Measurements from ENCODE around the gene CC2D2B. TPM values are rescaled to one million over a fixed set of nuclear protein-coding genes. Genes with fewer than 3 reads are reported as not detected.
A peak's percentile ranks its signal among the peaks of the same experiment; 100 is the strongest.

CC2D2B gene
- total and polyA plus RNA-seq, 2 of the 13 experiments (the other 11 are each of a cell fraction or from before 2014, with no cell fraction given), result 0.20 TPM; not detected in 1

GRCh38 chr10:95907456-95908253, at the start of gene CC2D2B (continued):
- TF ChIP-seq SATB2 (CRISPR knock-in tag; IDR thresholded peaks at IDR 0.05) (no peak), KLF11 (CRISPR knock-in tag; IDR thresholded peaks at IDR 0.05) (no peak), ZNF331 (CRISPR knock-in tag; IDR thresholded peaks at IDR 0.05) (peak; percentile 34; the same call in 1 of the 2 replicates), ZBTB8A (CRISPR knock-in tag; IDR thresholded peaks at IDR 0.05; ENCODE audit: borderline replicate concordance, low read depth) (no peak), TBX3 (IDR thresholded peaks at IDR 0.05; ENCODE audit: borderline replicate concordance) (no peak), ZNF343 (CRISPR knock-in tag; IDR thresholded peaks at IDR 0.05) (no peak), ZC3H13 (CRISPR knock-in tag; IDR thresholded peaks at IDR 0.05) (no peak; the same call in 1 of the 2 replicates), ZNF577 (CRISPR knock-in tag; IDR thresholded peaks at IDR 0.05; ENCODE audit: borderline replicate concordance, low read depth) (no peak), FOXO1 (CRISPR knock-in tag; IDR thresholded peaks at IDR 0.05) (no peak), CSRNP1 (CRISPR knock-in tag; IDR thresholded peaks at IDR 0.05) (peak; percentile 77), ZNF737 (CRISPR knock-in tag; IDR thresholded peaks at IDR 0.05; ENCODE audit: borderline replicate concordance) (0 out of 2 replicates have a peak, but pooled peaks have one; percentile 65), XBP1 (CRISPR knock-in tag; IDR thresholded peaks at IDR 0.05) (no peak), AKAP8 (CRISPR knock-in tag; IDR thresholded peaks at IDR 0.05) (peak; percentile 47; the same call in 1 of the 2 replicates), HNRNPH1 (optimal IDR thresholded peaks at IDR 0.05; ENCODE audit: low read depth, low read length) (no peak), NFKB2 (CRISPR knock-in tag; IDR thresholded peaks at IDR 0.05; ENCODE audit: borderline replicate concordance) (peak; percentile 88; the same call in 1 of the 2 replicates), ZNF83 (CRISPR knock-in tag; IDR thresholded peaks at IDR 0.05; ENCODE audit: borderline replicate concordance) (no peak), ZBTB7B (CRISPR knock-in tag; IDR thresholded peaks at IDR 0.05) (peak; percentile 38; the same call in 1 of the 2 replicates), ZNF234 (CRISPR knock-in tag; conservative IDR thresholded peaks at IDR 0.05) (no peak), POLR2AphosphoS2 (IDR thresholded peaks at IDR 0.05; ENCODE audit: low read depth, low read length) (no peak)
- TF ChIP-seq, protein P1, sequence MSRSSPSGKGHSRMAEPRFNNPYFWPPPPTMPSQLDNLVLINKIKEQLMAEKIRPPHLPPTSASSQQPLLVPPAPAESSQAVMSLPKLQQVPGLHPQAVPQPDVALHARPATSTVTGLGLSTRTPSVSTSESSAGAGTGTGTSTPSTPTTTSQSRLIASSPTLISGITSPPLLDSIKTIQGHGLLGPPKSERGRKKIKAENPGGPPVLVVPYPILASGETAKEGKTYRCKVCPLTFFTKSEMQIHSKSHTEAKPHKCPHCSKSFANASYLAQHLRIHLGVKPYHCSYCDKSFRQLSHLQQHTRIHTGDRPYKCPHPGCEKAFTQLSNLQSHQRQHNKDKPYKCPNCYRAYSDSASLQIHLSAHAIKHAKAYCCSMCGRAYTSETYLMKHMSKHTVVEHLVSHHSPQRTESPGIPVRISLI (CRISPR knock-in tag; IDR thresholded peaks at IDR 0.05; ENCODE audit: borderline replicate concordance), result no peak
- TF ChIP-seq, protein P2, sequence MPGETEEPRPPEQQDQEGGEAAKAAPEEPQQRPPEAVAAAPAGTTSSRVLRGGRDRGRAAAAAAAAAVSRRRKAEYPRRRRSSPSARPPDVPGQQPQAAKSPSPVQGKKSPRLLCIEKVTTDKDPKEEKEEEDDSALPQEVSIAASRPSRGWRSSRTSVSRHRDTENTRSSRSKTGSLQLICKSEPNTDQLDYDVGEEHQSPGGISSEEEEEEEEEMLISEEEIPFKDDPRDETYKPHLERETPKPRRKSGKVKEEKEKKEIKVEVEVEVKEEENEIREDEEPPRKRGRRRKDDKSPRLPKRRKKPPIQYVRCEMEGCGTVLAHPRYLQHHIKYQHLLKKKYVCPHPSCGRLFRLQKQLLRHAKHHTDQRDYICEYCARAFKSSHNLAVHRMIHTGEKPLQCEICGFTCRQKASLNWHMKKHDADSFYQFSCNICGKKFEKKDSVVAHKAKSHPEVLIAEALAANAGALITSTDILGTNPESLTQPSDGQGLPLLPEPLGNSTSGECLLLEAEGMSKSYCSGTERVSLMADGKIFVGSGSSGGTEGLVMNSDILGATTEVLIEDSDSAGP (CRISPR knock-in tag; IDR thresholded peaks at IDR 0.05; ENCODE audit: borderline replicate concordance), result peak; percentile 90
- TF ChIP-seq, protein P3, sequence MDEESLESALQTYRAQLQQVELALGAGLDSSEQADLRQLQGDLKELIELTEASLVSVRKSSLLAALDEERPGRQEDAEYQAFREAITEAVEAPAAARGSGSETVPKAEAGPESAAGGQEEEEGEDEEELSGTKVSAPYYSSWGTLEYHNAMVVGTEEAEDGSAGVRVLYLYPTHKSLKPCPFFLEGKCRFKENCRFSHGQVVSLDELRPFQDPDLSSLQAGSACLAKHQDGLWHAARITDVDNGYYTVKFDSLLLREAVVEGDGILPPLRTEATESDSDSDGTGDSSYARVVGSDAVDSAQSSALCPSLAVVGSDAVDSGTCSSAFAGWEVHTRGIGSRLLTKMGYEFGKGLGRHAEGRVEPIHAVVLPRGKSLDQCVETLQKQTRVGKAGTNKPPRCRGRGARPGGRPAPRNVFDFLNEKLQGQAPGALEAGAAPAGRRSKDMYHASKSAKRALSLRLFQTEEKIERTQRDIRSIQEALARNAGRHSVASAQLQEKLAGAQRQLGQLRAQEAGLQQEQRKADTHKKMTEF (CRISPR knock-in tag; IDR thresholded peaks at IDR 0.05), result peak; percentile 73
- TF ChIP-seq, protein P4, sequence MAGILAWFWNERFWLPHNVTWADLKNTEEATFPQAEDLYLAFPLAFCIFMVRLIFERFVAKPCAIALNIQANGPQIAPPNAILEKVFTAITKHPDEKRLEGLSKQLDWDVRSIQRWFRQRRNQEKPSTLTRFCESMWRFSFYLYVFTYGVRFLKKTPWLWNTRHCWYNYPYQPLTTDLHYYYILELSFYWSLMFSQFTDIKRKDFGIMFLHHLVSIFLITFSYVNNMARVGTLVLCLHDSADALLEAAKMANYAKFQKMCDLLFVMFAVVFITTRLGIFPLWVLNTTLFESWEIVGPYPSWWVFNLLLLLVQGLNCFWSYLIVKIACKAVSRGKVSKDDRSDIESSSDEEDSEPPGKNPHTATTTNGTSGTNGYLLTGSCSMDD (CRISPR knock-in tag; IDR thresholded peaks at IDR 0.05), result no peak
